Common myeloid progenitor, CD34-positive (primary cell): Measurements from ENCODE around the gene AIP.

Experiments
- CTCF ChIA-PET: fragments of 350-600 bp; sonication (Branson Sonifier 250); formaldehyde crosslinking; loops from one replicate; lab custom pipeline; 2021; ENCODE audit warnings: antibody characterized with exemption; lab: Charles Lee
- POLR2A ChIA-PET: fragments of 350-600 bp; sonication (Branson Sonifier 250); formaldehyde crosslinking; loops from one replicate; lab custom pipeline; 2021; ENCODE audit warnings: antibody characterized with exemption; lab: Charles Lee
- DNase-seq, 3 donors: peaks; one replicate each; pipeline versions ENCODE4 v3.0.0 to v3.0.0-alpha.2; 2013
- H3K27ac ChIP-seq, 2 experiments: 1 replicate in 1 of 2; 2 replicates in 1 of 2; pipeline ENCODE4 v1.7.0; 2013; ENCODE audit warnings: inconsistent platforms in 2 of 2, low read length in 2 of 2, mild to moderate bottlenecking in 2 of 2, low read depth in 1 of 2, moderate library complexity in 1 of 2; ENCODE audit not compliant: severe bottlenecking in 2 of 2, insufficient read depth in 1 of 2, poor library complexity in 1 of 2
- H3K27me3 ChIP-seq, 5 experiments: replicated peaks in 2 of 5; 1 replicate in 3 of 5; 2 replicates in 2 of 5; pipeline versions ENCODE4 v1.6.1 to v1.7.0; 2013; ENCODE audit warnings: low read length in 4 of 5, mild to moderate bottlenecking in 2 of 5, moderate library complexity in 2 of 5, inconsistent platforms in 1 of 5; ENCODE audit not compliant: insufficient read depth in 5 of 5, control insufficient read depth in 4 of 5
- H3K36me3 ChIP-seq, 4 experiments: 1 replicate in 2 of 4; 2 replicates in 2 of 4; pipeline versions ENCODE4 v1.6.1 to v1.7.0; 2013; ENCODE audit warnings: low read length in 3 of 4, control low read depth in 1 of 4, mild to moderate bottlenecking in 1 of 4; ENCODE audit not compliant: control insufficient read depth in 4 of 4, insufficient read depth in 4 of 4
- H3K4me1 ChIP-seq, 4 experiments: 1 replicate in 3 of 4; 2 replicates in 1 of 4; pipeline versions ENCODE4 v1.6.1 to v1.7.1; 2013; ENCODE audit warnings: low read length in 3 of 4, mild to moderate bottlenecking in 3 of 4, control low read depth in 1 of 4, inconsistent platforms in 1 of 4, moderate library complexity in 1 of 4; ENCODE audit not compliant: control insufficient read depth in 4 of 4, insufficient read depth in 4 of 4; ENCODE audit errors: control extremely low read depth in 1 of 4
- H3K4me3 ChIP-seq, 7 experiments: 1 replicate in 4 of 7; 2 replicates in 3 of 7; pipeline versions ENCODE4 v1.5.1 to v1.7.0; 2013; ENCODE audit warnings: mild to moderate bottlenecking in 7 of 7, low read length in 6 of 7, moderate library complexity in 6 of 7, inconsistent platforms in 2 of 7, low read depth in 2 of 7, control low read depth in 1 of 7; ENCODE audit not compliant: insufficient read depth in 4 of 7, control insufficient read depth in 1 of 7; ENCODE audit errors: extremely low read depth in 1 of 7
- H3K9me3 ChIP-seq, 5 experiments: 1 replicate in 4 of 5; 2 replicates in 1 of 5; pipeline versions ENCODE4 v1.6.1 to v1.7.1; 2013; ENCODE audit warnings: low read length in 4 of 5, mild to moderate bottlenecking in 2 of 5, inconsistent platforms in 1 of 5, low read depth in 1 of 5, moderate library complexity in 1 of 5; ENCODE audit not compliant: control insufficient read depth in 4 of 5, insufficient read depth in 2 of 5; ENCODE audit errors: control extremely low read depth in 1 of 5
- WGBS: methylation state at CpG from one replicate; pipeline ENCODE4 v1.1.5; 2013; ENCODE audit not compliant: insufficient coverage; 5-methylcytosine and 5-hydroxymethylcytosine counted together

Gene AIP

DNA sequence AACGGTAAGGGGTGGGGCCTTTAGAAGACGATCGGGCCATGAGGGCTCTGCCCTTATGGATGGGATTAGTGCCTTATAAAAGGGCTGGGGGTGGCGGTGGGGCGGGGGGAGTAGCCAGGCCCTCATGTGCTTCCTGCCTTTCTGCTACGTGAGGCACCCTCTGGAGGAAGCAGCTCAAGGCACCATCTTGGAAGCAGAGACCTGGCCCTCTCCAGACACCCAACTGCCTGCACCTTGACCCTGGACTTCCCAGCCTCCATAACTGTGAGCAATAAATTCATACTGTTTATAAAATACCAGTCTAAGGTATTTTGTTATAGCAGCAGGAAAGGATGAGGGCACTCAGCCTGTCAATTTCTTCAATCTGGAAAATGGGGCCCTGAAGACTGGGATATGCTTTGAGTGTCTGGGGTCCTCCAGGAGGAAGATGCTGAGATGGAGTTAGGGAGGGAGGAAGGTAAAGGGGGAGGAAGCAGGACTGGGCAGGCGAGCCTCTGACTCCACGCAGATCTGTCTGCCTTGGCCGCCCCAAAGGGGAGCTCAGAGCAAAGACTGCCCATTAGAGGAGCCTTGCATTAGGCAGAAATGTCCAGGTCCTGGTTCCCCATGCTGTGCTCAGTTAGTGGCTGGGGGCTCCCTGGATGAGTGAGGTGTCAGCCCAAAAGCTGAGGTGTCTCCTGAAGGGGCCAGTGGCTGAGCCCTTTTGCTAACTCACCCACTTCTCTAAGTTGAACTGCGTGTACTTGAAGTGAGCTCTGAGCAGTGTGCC, 35.1 kb downstream of the AIP start:
- no peak for DNase-seq
- Histone ChIP-seq H3K27ac (no peak overlapping the region), H3K9me3 (no peaks in the 10 kb centered on the region), H3K4me3 (no peak overlapping the region), H3K27me3 (peaks cover 0 to 3% (median 0%) of the 10 kb centered on the region in 5 experiments), H3K36me3 (no peaks in the 10 kb centered on the region), H3K4me1 (no peaks in the 10 kb centered on the region)
- CTCF ChIA-PET: interaction anchor here (1.2 kb wide), 1 partner anchor 12 kb away, joined by 3 read pairs; no protein-coding TSS in a partner anchor
- 92% methylated on average over 8 of the region's 10 CpGs for WGBS
- POLR2A ChIA-PET: no interaction called here

DNA sequence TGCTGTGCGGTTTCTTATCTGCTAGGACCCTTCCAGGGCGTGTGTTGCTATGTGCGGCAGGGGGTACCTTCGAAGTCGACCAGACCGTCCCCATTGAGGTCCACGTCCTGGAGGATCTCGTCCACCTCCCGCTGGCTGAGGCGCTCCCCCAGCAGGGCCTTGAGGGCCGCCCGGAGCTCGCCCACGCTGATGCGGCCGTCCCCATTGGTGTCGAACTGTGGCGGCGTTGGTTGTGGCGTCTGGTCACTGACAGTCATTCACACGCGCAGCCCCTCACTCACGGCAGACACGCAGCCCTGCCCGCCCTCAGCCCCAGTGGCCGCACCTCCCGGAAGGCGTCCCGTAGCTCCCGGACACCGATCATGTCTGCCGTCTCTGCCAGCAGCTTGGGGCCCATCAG, 36.9 kb downstream of the AIP start:
- no peak for DNase-seq
- POLR2A ChIA-PET: interaction anchor here (1.1 kb wide), 1 partner anchor 83 kb away, joined by 3 read pairs; no protein-coding TSS in a partner anchor
- 94% methylated on average over 26 of the region's 32 CpGs for WGBS
- Histone ChIP-seq H3K27ac (no peak overlapping the region), H3K36me3 (no peaks in the 10 kb centered on the region), H3K4me1 (no peaks in the 10 kb centered on the region), H3K27me3 (peaks cover 0 to 3% (median 0%) of the 10 kb centered on the region in 5 experiments), H3K4me3 (no peak overlapping the region), H3K9me3 (no peaks in the 10 kb centered on the region)
- CTCF ChIA-PET: no interaction called here

DNA sequence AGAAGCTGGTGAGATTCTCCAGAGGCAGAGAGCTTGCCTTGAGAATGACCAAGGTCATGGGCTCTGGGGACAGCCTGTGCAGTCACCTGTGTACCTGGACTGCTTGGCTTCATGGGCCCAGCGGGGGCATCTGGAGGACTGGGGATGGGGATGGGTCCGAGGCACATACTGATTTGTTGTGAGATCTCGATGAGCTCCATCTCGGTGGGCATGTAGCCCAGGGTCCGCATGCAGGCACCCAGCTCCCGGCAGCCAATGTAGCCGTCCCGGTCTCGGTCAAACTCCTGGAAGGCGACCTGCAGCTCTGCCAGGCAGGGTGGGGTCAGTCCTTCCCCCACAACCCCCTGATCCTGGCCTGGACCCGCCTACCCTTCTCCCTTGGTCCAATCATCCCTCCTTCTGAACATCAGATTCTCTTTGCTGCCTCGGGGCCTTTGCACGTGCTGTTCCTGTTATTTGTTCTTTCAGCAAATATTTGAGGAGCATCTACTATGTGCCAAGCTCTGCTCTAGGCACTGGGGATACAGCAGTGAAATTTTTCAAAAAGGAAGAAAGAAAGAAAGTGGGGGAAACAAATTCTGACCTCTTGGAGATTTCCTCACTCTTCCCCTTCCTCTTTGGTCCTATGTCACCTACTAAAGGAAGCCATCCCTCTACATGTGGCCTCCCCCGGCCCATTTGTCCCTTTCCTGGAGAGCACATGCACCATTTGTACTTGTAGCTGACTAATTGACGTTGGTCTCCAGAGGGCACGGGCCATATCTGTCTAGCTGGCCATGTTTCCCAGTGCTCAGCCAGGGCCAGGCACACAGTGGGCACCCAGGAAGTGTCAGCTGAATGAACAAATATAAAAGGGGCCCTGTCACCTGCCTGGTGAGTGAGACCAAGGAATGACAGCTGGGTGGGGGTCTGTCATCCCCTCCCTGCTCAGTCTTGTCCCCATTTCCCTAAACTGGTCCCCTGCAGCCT, 38.3 kb downstream of the AIP start:
- CTCF ChIA-PET: interaction anchor here (1.2 kb wide), 1 partner anchor 9 kb away, joined by 3 read pairs; no protein-coding TSS in a partner anchor
- POLR2A ChIA-PET: interaction anchor here (1.1 kb wide), 1 partner anchor 85 kb away, joined by 3 read pairs; no protein-coding TSS in a partner anchor

DNA sequence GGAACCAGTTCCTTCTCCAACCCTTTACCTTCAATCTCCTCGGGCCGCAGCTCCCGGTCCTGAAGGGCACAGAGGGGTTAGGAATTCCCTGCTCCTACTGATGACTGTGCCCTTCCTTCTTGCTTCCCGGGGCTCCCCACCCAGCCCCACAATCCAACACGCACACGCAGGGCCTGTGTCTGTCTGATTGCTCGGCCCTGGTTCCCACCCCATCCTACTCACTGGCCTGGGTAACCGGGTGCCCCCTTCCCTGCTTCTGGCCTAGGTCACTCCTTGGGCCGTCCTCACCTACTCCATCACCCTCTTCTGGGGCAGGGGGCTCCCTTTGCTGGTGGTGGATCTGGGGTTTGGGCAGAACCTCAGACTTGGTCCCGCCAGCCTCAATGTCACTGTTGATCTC, 39.1 kb downstream of the AIP start:
- CTCF ChIA-PET: no interaction called here
- Histone ChIP-seq H3K9me3 (no peaks in the 10 kb centered on the region), H3K27ac (no peak overlapping the region), H3K4me1 (no peaks in the 10 kb centered on the region), H3K36me3 (no peaks in the 10 kb centered on the region), H3K4me3 (no peak overlapping the region), H3K27me3 (no peaks in the 10 kb centered on the region)
- WGBS: 88% methylated on average over 7 of the region's 10 CpGs
- DNase-seq: no peak
- POLR2A ChIA-PET: no interaction called here

More for the DNA sequence above, 38.3 kb downstream of the AIP start:
- no peak for DNase-seq
- Histone ChIP-seq H3K9me3 (no peaks in the 10 kb centered on the region), H3K36me3 (no peaks in the 10 kb centered on the region), H3K4me1 (no peaks in the 10 kb centered on the region), H3K27ac (no peak overlapping the region), H3K4me3 (no peak overlapping the region), H3K27me3 (peaks cover 0 to 3% (median 0%) of the 10 kb centered on the region in 5 experiments)
- WGBS: 90% methylated on average over 16 of the region's 16 CpGs

DNA sequence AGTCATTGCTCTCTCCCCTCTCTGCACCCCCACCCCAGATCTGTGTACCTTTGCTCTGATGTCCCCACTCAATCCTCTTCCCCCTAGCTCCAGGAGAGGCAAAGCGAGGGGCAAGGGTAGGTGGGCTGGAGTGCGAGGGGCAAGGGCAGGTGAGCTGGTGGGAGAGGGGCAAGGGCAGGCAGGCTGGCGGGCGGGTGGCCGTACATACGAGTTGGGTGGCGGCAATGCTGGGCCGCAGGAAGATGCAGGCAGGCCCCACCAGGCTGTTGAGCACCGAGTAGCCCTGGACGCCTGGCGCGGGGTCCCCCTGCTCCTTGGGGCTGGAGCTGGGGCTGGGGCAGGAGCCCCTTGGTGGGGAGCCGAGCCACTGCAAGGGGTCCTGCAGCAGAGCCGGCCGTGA, 39.5 kb downstream of the AIP start:
- H3K36me3 ChIP-seq: no peaks in the 10 kb centered on the region
- H3K9me3 ChIP-seq: no peaks in the 10 kb centered on the region
- no peak for DNase-seq
- 100% methylated on average over 11 of the region's 15 CpGs for WGBS
- ChIA-PET CTCF (no interaction called here), POLR2A (interaction anchor here (1.0 kb wide), 1 partner anchor 20 kb away, joined by 3 read pairs; no protein-coding TSS in a partner anchor)
- no peak overlapping the region for H3K4me3 ChIP-seq
- no peak overlapping the region for H3K27ac ChIP-seq
- no peaks in the 10 kb centered on the region for H3K27me3 ChIP-seq
- no peaks in the 10 kb centered on the region for H3K4me1 ChIP-seq

DNA sequence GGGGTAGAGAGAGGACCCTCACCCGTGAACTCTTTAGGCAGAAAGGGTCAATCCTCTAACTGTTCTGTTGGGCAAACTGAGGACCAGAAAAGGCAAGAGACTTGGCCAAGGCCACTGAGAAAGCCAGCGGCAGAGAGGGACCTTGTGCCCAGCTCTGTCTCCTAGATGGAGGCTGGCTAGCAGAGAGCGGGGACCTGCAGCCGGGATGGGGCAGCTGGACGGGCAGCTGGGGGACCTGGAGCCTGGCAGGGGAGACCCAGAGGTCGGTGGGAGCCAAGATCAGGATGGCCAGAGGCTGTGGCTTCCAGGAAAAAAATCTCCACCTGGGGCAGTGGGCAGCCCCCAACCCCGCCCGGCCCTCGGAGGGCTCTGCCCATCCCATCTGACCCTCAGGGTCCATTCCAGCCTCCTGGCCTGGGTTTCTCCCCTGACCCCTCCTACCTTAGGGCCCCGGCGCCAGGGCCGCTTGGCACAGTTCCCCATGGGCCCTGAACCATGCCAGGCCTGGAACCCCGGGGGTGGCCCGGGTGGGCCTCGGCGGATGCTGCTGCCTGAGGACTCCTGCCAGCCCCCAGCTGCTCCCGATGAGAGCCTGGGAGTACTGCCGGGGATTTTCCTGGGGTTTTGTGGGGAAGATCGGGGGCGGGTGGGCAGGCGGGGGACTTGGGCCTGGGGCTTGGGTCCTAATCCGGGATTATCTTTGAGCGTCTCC, 40.2 kb downstream of the AIP start, which contains the start of gene CABP2:
Gene CABP2 (minus strand): TSS at position 603 of the 712 bp plus-strand sequence. CDS start 120 bp downstream, at position 483.
- ChIA-PET CTCF (no interaction called here), POLR2A (interaction anchor here (1.0 kb wide), 1 partner anchor 19 kb away, joined by 3 read pairs; no protein-coding TSS in a partner anchor)
- Histone ChIP-seq H3K9me3 (no peaks in the 10 kb centered on the region), H3K4me1 (no peaks in the 10 kb centered on the region), H3K27me3 (no peaks in the 10 kb centered on the region), H3K36me3 (no peaks in the 10 kb centered on the region), H3K4me3 (no peak within 1 kb of the TSS), H3K27ac (no peak within 1 kb of the TSS)
- DNase-seq: no peak
- 93% methylated on average over 14 of the region's 23 CpGs for WGBS
